Lower leg skin (tissue), 3 donors: ENCODE data around the gene CLDN9.

ENCODE experiments used
- POLR2A ChIP-seq, 2 donors: fragments of 450-650 bp; IDR thresholded peaks; one replicate each; pipeline ENCODE4 v1.6.1; 2016 to 2017; ENCODE audit warnings: antibody characterized with exemption in 2 of 2, mild to moderate bottlenecking in 1 of 2, moderate library complexity in 1 of 2
- TF ChIP-seq, protein P1 (sequence below), 3 donors: fragments of 450-650 bp; IDR thresholded peaks; one replicate each; pipeline ENCODE4 v1.5.1; 2016; ENCODE audit warnings: antibody characterized with exemption in 3 of 3, mild to moderate bottlenecking in 3 of 3, moderate library complexity in 2 of 3

- TF ChIP-seq POLR2A (IDR thresholded peaks at IDR 0.05): no peak
- TF ChIP-seq, protein P1, sequence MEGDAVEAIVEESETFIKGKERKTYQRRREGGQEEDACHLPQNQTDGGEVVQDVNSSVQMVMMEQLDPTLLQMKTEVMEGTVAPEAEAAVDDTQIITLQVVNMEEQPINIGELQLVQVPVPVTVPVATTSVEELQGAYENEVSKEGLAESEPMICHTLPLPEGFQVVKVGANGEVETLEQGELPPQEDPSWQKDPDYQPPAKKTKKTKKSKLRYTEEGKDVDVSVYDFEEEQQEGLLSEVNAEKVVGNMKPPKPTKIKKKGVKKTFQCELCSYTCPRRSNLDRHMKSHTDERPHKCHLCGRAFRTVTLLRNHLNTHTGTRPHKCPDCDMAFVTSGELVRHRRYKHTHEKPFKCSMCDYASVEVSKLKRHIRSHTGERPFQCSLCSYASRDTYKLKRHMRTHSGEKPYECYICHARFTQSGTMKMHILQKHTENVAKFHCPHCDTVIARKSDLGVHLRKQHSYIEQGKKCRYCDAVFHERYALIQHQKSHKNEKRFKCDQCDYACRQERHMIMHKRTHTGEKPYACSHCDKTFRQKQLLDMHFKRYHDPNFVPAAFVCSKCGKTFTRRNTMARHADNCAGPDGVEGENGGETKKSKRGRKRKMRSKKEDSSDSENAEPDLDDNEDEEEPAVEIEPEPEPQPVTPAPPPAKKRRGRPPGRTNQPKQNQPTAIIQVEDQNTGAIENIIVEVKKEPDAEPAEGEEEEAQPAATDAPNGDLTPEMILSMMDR (IDR thresholded peaks at IDR 0.05): no peak
These were observed at the start of gene CLDN9 for GRCh38 chr16:3012828-3013420.
